Measurements from ENCODE around the gene SLIT3.

DNA sequence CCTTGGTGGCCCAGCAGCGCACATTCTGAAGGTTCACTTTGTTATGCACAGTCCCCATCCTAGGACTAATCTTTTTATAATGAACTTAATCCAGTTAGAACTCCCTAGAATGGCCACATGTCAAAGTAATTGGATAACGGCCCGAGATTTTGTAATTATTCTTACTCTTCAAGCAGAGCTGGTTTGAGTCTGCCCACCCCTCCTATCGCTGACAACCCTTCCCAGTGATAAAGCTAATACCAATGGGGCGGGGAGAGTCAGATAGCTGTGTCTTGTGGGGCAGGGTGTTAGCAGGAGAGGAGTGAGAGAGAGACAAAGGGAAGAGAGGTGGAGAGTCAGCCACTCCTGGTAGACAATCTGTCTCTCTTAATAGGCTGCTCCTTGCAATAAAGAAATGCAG is 356.9 kb downstream of the SLIT3 start:
- TF ChIP-seq POLR2A (IDR thresholded peaks at IDR 0.05; ENCODE audit: low read length) (no peak), GATA1 (IDR thresholded peaks at IDR 0.05; ENCODE audit: low read depth, low read length) (no peak)

Measured in erythroblast (primary cell).